NK-92 (cell line): ENCODE measurements around the gene STARD13.

Experiments used
- DNase-seq: peaks from one replicate; lab custom pipeline; 2025; ENCODE audit not compliant: unreplicated experiment; lab: John Stamatoyannopoulos, UW

The STARD13 gene

DNA sequence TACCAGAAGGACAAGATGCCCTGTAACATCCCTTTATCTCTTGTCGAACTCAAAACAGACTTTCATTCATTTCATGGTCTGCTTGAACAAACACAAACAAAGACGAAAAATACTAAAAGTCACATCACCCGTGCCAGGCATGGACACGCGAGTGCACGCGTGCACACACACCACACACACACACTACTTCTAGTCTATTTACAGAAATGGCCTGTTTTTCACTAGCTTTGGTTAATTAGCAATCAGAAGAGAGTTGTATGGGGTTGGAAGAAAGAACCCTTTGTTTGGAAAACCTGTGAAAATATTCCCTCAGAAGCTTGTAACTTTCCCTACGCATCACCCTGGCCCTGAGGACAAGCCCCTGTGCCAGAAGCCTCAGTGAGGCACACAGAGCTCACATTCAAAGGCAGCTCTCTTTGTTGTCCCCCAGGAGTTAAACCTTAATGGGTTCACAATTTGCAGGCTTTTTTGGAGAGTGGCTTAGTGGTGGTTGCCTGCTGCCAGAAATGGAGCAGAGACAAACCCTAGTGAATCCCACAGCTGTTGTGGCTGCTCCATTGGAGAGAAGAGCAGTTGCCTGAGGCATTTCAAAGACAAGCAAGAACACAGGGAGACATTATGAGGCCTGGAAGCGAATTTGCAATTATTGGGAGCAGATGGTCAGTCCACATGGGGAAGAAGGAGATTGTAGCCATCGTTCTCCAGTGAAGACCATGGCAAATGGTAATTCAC lies 55.9 kb downstream of the STARD13 start:
- DNase-seq: no peak

DNA sequence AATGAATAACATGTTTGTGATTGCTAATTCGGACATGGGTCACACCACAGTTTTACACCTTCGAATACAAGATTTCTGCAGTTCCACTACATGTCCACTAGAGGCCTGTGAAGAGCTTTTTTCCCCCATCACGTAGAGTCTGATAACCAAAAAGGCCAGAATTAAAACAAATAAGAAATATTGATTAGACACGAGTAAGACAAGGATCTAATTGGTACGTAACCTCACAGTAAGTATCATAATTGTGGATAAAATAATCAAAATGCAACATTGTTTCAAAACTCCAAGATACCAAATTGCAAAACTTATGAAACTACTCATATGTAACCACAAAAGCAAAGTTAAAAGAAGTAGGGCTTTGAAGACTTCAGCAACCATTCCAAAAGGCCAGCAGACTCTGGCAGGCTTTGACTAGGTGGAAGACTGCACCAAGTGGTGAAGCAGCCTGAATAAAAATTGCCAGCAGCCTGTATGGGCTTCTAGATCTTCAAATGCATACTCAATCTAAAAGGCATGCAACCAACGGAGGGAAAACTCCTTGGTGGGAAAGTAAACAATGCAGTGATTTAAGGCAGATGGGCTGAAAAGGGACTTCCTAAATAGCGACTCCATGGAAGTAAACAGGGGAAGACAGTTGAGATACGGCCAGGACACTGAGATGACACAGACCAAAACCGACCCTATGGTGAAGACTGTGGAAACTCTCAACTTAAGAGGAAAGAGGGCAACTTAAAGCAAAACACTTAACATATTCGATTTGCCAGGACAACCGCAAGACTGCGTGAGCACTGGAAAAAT lies 56.7 kb downstream of the STARD13 start:
- DNase-seq: no peak

DNA sequence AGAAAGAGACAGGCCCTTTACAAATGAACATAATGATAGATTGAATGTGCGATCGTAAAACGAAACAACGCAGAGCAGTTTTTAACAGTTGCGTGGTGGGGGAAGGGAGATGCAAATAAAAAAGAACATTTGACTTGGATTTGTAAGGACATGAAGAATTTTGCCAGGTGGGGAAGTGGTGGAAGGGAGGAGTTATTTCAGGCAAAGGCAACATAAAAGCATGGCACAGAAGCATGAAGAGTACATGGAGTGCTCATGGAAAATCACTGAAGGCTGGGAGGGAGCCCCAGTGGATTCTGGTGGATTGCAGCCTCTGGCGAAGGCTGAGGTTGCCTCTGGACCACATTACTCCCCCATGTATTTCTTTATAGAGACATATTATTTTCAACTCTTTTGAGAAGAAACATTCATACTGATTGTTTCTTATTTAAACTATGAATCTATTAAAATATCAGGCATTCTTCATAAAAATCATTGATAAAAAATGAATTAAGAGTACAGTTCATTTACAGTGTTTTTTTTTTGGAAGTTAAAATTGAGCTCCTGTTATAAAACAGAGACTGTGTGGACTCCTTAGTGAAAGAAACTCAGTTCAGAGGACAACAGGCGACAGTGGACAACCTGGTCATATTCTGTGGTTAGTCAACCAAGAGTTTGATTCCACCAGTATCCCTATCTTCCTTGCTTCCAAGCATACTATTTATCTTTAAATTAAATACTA lies 57.5 kb downstream of the STARD13 start:
- no peak for DNase-seq

DNA sequence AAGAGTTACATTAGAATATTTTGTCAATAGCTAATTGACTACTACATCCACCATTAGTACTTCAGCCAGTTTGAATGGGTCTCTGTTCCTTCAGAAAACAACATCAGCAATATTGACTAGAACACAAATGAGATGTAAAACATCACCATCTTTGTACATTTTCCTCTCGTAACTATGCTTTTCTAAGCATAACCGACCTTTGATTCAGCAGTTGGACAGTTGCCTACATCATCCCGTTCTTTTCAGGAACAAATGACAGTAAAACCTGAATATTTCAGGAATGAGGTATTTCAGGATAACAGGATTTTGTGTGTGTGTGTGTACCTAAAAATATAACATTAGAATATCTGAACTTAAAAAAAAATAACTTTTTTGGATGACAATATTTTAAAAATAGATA lies 60.9 kb downstream of the STARD13 start:
- DNase-seq: no peak

DNA sequence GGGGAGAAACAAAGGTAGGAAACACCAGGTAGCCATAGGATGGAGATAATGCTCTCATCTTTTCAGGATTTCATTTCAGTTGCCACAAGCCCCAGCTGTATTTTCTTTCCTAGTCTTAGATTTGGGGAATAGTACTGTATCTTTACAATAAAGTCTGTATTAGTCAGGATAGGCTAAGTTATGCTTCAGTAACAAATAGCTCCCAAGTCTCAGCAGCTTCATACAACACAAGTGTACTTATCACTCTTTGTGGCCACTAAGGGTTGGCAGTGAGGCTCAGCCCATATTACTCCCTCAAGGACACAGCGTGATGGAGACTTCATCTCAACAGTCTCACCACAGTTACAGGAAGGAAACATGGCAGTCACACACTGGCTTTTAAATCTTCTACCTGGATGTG lies 61.4 kb downstream of the STARD13 start:
- DNase-seq: no peak

DNA sequence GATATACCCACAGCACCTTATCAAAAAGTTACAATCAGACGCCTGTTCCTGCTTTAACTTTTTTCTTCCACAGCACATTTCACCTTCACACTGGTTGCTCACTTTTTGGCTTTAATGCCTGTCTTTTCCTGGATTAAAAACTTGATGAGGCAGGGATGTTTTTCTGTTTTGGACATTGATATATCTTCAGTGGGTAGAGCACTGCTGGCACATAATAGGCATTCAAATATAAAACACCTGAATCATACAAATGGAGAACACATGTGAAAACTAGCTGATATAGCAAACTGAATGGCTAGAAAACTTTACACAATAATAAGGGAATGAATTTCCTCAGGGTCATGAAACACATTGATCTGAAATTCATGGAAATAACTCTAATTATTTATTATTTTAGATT lies 65.6 kb downstream of the STARD13 start:
- no peak for DNase-seq

DNA sequence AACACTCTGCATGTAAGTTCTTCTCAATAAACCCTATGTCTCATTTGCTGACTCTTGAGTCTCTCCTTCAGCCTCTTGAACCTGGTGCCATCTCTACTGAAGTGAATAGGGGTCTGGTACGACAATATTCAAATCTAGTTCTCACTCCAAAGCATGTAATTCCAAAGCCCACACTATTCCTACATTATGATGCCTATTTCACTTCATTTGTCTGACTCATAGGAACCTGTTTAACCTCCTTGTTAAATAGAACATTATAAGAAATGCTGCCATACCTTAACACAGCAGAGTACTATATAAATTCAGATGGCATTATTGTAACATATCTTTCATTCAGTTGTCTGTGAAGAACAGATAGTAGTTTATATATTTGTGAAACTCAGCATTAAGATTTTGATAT lies 67.1 kb downstream of the STARD13 start:
- DNase-seq: no peak

DNA sequence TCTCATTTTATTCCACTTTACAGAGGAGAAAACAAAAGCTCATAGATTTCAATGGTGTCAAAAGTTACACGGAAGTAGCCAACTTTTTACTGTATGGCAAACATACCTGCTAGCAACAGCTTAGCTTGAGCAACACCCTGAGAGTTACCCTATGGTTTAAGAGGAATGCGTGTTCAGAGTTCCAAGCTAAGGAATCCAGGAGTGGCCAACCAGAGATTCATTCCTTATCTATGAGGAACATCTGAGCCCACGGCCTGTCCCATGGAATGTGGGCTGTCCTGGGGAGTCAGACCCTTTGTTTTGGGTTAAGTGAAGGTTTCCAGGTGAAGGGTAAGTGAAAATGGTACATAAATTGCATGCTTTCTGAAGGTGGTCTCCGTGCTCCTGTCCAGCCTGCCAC lies 67.5 kb downstream of the STARD13 start:
- DNase-seq: no peak

DNA sequence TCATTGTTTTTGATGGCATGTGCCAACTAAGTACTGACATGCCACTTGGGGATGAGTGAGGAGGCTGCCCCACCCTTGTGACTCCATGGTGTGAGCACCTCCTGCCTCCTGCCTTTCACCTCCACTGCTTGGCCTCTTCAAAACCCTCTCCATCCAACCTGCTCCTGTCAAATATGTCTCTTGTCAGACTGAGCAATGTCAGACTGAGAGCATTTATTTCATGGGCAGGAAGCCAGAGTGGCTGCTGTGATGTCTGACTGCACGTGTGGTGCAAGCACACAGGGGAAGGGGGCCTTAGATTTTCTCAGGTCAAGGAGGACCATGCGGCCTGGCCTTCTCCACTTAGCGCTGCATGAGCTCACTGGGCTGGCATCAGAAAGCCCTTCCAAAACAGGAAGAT lies 68.3 kb downstream of the STARD13 start:
- DNase-seq: no peak

DNA sequence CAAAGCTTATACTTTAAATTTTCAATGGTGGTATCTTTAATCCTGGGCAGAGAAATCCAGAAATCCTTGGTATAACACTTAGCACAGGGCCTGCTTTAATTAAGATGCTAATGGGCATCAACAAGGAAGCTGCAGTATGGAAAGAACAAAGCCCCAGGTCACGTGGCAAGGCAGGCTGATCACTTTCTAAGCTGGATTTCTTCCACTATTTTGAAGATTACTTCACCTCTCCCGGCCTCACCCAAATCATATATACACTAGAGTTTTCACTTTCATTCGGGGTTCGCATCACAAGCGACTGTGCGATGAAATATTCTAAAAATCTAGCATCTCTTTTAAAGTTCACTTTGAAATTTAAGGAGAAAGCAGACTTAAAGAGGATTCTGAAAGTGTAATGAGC lies 71.8 kb downstream of the STARD13 start:
- no peak for DNase-seq

DNA sequence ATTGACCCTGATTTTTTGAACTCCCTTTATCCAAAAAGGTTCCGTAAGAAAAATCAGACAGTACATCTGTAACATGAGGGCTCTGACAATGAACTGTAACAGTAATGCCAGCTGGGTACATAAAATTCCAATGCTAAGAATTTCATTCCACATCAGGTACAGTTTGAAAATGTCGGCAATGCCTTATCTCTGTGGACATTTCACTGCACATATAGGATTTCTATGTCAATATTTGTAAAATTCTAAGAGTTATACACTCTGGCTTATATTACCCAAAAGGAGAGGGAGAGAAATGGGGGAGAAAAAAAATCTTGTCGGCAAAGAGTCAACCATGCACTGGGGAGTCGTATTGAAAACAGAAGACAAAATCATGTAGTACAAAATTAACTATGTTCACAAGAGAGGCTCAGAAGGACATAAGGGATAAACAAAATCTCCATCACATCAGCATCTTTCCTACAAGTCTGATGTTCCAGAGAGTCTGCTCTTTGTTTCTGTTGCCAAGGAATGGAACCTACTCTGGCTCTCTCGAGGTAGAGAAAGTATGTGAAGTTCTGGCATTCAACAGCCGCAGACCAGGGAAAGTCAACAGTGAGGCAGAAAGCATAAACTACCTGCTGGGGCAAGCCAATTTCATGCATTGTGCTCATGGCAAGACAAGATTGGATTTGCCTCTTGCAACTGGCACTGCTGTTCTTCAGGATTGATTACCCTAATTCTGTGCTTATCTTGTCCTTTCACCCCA lies 72.4 kb downstream of the STARD13 start:
- no peak for DNase-seq

DNA sequence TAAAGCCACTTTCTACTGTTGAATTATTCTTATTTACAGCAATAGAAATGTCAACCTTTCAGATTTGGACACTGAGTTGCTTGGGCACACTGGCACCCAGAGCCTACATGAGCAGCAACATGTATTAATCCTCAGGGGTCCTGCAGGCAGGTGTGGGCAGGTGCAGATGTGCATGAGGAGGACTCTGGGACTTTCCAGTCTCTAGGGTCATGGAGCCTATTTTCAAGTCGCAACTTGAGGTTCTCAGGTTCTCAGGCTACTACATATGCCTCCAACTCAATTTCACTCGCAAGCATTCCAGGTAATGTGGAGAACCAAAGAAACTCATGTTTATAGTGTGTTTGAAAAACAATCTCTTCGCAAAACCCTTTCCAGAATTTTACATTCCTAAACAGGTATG lies 73.2 kb downstream of the STARD13 start:
- no peak for DNase-seq

DNA sequence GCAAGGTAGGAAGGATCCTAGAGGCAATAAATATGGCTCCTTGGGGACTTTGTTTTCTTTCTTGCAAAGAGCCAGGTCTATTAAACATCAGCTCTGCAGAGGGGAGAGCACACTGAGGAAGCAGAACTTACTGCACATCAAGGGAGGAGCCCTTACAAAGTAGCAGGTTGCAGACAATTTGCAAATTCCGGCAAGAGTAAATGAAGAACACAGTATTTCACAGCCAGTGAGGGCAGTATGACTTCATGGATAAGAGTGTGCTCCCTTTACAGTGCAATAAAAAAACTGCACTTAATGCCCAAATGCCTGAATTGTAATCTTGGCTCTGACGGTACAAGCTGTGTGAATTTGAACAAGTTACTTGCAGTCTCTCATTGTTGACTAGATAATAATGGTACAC lies 75.5 kb downstream of the STARD13 start:
- DNase-seq: no peak

DNA sequence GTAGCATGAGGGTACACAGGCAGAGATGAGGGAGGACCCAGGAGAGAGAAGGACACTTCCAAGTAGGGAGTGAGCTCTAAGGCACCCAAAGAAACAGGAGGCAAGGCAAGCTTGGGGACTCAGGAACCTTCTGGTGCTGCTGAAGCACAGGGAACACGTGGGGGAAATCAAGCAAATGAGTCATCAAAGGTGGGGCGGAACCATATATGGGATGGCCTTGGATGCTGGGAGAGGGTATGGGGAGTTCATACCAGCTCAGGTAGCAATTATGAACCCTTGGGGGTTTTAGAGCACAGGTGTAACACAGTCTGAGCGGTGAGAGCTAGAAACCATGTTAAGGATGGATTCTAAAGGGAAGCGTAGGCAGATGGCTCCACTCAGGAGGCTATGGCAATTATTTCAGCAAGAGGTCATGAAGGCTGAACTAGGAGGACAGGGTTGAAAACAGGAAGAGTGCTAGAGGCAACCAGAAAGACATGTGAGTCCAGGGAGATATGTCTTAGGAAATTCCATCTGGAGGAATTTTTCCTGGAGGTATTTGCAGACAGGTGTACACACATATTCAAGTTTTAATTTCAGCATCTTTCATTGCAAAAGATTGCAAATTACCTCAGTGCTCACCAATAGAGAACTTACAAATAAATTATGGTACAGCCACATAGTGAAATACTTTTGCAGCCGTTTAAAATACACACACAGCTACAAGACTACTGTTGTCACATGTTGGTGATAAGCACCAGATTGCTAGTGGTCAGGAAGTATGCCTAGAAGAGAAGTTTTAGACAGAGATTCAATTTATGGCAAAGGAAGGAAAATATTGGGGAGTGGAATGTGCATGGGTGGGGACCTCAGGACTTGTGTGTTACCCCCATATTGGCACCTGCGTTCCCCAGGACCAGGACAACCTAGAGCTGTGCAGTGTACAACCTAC lies 77.0 kb downstream of the STARD13 start:
- DNase-seq: no peak

DNA sequence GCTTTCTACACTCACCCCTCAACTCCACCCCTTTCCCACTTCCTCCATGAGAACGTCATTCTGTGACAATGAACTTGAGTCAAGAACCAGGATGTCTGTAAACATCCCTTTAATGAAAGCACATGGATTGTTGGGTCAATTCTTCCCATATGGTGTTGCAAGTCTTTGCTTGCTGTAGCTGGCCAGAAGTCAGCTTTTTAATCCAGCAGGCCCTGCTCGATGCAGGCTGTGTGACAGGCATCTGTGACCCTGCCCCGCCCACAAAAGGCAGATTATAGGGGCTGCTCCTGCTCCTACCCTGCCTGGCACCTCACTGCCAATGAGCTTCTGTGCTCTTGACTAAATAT lies 78.0 kb downstream of the STARD13 start:
- DNase-seq: no peak

DNA sequence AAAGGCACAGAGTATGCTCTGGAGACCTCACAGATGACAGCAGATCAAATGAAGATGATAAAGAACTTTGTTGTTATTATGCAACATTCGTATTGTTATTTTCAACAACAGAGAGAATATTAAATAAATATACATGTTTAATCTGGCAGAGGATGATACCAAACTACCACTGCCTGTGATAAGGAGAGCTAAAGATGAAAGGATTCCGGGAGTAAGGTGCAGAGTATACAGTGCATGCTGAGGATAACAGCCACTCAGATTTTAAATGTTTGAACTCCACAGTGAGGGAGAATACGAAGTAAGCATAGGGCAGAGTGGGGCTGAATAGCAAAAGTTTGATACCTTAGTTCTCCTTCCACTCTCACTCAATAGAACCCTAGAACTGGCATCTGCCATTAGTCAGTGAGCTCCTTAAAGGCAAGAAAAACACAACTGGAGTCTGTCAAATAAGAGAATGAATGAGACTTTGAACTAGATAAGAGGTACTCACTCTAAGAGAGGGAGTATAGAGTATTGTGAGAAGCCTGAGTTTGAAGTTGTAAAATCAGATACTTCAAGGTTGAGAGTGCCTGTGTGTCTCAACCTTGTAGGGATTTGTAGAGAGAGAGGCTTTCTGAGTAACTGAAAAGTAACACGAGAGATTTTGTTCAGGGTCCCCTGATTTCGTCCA lies 78.5 kb downstream of the STARD13 start:
- no peak for DNase-seq

DNA sequence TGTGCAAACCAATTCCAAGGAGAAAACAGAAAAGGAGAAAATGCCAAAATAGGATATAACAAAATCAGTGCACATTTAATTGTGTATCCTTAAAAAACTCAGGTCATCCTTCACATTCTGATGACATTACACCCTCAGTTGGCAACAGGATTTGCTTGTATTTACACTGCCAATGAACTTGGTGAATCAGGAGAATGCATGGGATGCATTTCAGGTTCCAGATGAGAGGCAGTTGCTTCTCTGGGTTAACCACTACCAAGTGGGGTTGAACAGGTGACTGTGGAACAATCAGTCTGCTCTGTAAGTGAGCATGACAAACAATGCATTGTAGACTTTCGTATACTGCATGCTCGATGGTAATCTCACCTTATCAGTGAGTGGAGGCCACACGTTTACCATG lies 79.1 kb downstream of the STARD13 start:
- DNase-seq: no peak

DNA sequence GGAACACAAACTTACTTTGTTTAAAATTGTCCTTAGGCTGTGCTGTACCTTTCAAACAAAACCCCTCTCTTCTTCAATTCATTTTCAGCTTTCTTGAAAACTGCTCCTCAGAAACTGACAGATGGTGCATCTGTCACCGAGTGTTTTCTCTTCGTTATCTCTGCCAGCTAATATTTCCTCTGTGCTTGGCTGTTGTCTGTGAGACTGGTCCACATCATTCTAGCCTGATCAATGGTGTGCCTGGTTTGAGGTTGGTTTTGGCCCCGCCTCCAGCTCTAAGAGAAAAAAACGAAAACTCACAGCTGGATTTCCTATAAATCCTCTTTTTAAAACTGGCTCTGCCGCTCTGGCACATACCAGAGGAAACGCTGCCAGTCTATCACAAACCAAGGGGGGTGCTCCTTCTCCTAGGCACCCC lies 79.7 kb downstream of the STARD13 start:
- no peak for DNase-seq

DNA sequence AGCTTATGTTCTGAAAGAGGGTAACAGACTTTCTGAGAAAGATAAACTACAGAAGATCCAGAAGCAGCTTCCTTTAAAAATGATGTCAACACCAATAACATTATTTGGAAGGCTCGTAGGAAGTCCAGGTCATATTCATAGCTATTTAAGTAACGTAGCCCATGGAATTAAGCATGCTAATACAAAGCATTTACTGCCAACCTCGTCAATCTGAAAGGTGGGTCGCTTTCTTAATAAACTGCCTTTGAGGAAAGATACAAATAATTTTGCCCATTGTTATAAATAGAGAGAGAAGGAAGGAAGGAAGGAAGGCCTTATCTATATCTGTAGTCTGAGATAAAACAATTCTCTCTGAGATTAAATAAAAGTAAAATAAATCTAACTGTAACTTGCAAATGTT lies 80.3 kb downstream of the STARD13 start:
- DNase-seq: no peak
